PC-3 (cell line): ENCODE measurements around the gene SLC35F1.

Experiments used
- EZH2 ChIP-seq: fragments of 300-600 bp; sonication (generic); IDR thresholded peaks from one replicate; pipeline ENCODE4 v1.6.1; 2017; ENCODE audit warnings: antibody characterized with exemption, mild to moderate bottlenecking, low read length; ENCODE audit not compliant: unreplicated experiment
- EZH2phosphoT487 ChIP-seq: fragments of 300-600 bp; sonication (generic); IDR thresholded peaks from 2 replicates; pipeline ENCODE4 v1.6.1; 2018; ENCODE audit warnings: mild to moderate bottlenecking, antibody characterized with exemption, low read length, borderline replicate concordance
- TF ChIP-seq, protein P1 (sequence below): fragments of 300-600 bp; sonication (generic); conservative IDR thresholded peaks from 2 replicates; pipeline ENCODE4 v1.5.1; 2017; ENCODE audit warnings: antibody characterized with exemption, low read depth, mild to moderate bottlenecking, low read length

DNA sequence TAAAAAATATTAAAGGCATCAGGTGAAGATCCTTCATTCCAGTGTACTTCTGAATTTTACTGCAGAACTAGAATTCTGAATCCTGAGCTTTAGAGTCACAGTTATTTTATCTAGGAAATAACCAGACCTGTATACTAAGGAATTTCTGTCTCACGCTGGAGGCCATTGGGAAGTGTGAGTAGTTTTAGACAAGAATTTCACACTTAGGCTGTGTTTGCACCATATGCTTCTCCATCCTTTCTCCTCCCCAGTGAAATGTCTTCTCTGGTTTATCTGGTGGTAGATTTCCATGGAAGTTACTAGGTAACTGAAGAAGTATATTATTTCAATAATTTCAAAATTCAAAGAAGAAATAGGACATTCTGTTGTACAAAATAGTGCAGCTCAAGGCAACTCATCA lies 83.1 kb downstream of the SLC35F1 start:
- TF ChIP-seq, protein P1, sequence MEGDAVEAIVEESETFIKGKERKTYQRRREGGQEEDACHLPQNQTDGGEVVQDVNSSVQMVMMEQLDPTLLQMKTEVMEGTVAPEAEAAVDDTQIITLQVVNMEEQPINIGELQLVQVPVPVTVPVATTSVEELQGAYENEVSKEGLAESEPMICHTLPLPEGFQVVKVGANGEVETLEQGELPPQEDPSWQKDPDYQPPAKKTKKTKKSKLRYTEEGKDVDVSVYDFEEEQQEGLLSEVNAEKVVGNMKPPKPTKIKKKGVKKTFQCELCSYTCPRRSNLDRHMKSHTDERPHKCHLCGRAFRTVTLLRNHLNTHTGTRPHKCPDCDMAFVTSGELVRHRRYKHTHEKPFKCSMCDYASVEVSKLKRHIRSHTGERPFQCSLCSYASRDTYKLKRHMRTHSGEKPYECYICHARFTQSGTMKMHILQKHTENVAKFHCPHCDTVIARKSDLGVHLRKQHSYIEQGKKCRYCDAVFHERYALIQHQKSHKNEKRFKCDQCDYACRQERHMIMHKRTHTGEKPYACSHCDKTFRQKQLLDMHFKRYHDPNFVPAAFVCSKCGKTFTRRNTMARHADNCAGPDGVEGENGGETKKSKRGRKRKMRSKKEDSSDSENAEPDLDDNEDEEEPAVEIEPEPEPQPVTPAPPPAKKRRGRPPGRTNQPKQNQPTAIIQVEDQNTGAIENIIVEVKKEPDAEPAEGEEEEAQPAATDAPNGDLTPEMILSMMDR: no peak
- TF ChIP-seq EZH2 (no peak), EZH2phosphoT487 (no peak)
